PC-3 (cell line): Measurements from ENCODE around the gene NDE1.

Experiments
- CTCF ChIP-seq: fragments of 300-600 bp; sonication (generic); conservative IDR thresholded peaks from 2 replicates; pipeline ENCODE4 v1.5.1; 2017; ENCODE audit warnings: antibody characterized with exemption, low read depth, mild to moderate bottlenecking, low read length
- EZH2 ChIP-seq: fragments of 300-600 bp; sonication (generic); IDR thresholded peaks from one replicate; pipeline ENCODE4 v1.6.1; 2017; ENCODE audit warnings: antibody characterized with exemption, mild to moderate bottlenecking, low read length; ENCODE audit not compliant: unreplicated experiment

DNA sequence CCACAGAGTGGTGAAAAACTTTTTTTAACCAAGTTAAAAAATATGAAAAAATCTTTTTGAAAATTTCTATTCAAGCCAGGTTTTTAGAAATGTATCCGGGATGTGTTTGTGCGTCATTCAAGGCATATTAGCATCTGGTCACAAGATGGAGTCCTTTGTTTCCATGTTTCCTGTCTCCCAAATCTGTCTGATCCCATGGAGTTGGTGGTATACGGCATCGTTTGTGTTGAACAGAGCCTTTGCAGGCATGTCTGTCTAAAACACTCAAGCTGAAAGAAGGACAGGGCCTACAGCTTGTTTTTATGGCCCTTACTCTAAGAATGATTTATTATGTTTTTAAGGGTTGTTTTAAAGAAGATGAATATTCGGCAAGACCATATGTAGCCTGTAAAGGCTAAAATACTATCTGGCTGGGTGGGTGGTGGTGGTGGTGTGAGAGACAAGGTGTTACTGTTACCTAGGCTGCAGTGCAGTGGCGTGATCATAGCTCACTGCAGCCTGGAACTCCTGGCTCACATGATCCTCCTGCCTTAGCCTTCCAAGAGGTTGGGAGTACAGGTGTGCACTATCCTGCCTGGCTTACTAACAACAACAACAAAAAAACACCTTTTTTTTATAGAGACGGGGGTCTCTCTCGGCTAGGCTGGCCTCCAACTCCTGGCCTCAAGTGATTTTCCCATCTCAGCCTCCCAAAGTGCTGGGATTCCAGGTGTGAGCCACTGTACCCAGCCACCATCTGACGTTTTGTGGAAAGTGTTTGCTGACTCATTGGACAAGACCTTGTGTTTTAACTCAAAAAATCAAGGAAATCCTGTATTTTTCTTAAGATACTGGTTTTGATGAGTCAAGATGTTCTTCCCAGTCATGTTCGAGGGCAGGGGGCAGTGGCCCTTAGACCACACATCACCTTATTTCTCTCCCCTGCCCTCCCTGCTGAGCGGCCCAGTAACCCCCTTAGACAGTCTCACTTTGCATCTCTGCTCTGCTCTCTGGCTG lies 52.2 kb downstream of the NDE1 start:
- TF ChIP-seq CTCF: no peak
- TF ChIP-seq EZH2: no peak
